Esophagus squamous epithelium (tissue), 4 donors: Measurements from ENCODE around the gene CTCFL.

ENCODE experiments used
- POLR2A ChIP-seq, 4 donors: fragments of 450-650 bp; IDR thresholded peaks; one replicate each; pipeline ENCODE4 v1.6.1; 2017; ENCODE audit warnings: antibody characterized with exemption in 4 of 4, mild to moderate bottlenecking in 4 of 4, moderate library complexity in 3 of 4
- TF ChIP-seq, protein P1 (sequence below), 6 experiments: fragments of 450-650 bp in 4 of 6; fragments of 200-600 bp in 2 of 6; sonication (generic) in 2 of 6; IDR thresholded peaks; one replicate each; pipeline ENCODE4 v1.5.1; 2016 to 2019; ENCODE audit warnings: antibody characterized with exemption in 6 of 6, mild to moderate bottlenecking in 4 of 6, moderate library complexity in 4 of 6

DNA sequence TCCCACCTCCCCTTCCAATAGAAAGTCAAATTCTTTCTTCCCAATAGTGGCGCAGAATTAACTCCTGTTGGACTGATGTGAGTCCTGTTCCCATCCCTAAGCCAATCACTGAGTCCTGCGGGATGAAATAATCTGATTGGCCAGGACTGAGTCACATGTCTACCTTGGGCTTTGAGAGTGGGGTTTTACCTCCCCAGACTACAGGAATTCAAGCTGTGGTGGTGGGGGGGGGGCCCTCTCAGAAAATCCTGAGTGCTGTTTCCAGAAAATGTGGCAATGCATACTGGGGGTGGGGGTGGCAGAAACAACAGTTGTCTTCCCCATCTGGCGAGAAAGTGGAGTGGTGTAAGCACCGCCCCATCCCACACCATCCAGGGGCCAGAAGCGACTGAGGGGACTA is 65.7 kb downstream of the CTCFL start:
- TF ChIP-seq, protein P1, sequence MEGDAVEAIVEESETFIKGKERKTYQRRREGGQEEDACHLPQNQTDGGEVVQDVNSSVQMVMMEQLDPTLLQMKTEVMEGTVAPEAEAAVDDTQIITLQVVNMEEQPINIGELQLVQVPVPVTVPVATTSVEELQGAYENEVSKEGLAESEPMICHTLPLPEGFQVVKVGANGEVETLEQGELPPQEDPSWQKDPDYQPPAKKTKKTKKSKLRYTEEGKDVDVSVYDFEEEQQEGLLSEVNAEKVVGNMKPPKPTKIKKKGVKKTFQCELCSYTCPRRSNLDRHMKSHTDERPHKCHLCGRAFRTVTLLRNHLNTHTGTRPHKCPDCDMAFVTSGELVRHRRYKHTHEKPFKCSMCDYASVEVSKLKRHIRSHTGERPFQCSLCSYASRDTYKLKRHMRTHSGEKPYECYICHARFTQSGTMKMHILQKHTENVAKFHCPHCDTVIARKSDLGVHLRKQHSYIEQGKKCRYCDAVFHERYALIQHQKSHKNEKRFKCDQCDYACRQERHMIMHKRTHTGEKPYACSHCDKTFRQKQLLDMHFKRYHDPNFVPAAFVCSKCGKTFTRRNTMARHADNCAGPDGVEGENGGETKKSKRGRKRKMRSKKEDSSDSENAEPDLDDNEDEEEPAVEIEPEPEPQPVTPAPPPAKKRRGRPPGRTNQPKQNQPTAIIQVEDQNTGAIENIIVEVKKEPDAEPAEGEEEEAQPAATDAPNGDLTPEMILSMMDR (IDR thresholded peaks at IDR 0.05), result no peak
- TF ChIP-seq POLR2A (IDR thresholded peaks at IDR 0.05), result no peak
